Naive thymus-derived CD4-positive, alpha-beta T cell (primary cell): ENCODE results near the gene CELF2. TPM values are rescaled to one million over a fixed set of nuclear protein-coding genes. Genes with fewer than 3 reads are reported as not detected.

Experiments
- ATAC-seq: fragments of 150-1000 bp; cut with Tn5 transposase; 2 replicates; pipeline ENCODE4 v1.10.0; 2021; ENCODE audit warnings: mild to moderate bottlenecking, moderate library complexity
- CTCF ChIA-PET: fragments of 350-600 bp; sonication (Branson Sonifier 250); formaldehyde crosslinking; loops from one replicate; lab custom pipeline; 2021; ENCODE audit warnings: antibody characterized with exemption; lab: Charles Lee
- POLR2A ChIA-PET: fragments of 350-600 bp; sonication (Branson Sonifier 250); formaldehyde crosslinking; loops from one replicate; lab custom pipeline; 2021; ENCODE audit warnings: antibody characterized with exemption, inconsistent platforms; lab: Charles Lee
- DNase-seq, 9 donors: peaks; one replicate each; pipeline versions ENCODE4 v3.0.0 to v3.0.0-alpha.2; 2020 to 2022; ENCODE audit warnings: mixed read lengths in 1 of 9
- H3K27ac ChIP-seq: one replicate; pipeline ENCODE4 v1.7.0; 2013; ENCODE audit warnings: mild to moderate bottlenecking, low read depth, low read length, moderate library complexity
- H3K27me3 ChIP-seq, 2 donors: one replicate each; pipeline ENCODE4 v1.7.0; 2013; ENCODE audit warnings: low read length in 2 of 2, mild to moderate bottlenecking in 2 of 2, moderate library complexity in 2 of 2; ENCODE audit not compliant: control insufficient read depth in 2 of 2, insufficient read depth in 2 of 2
- H3K36me3 ChIP-seq, 3 experiments: 1 replicate in 2 of 3; 2 replicates in 1 of 3; pipeline ENCODE4 v1.7.0; 2013; ENCODE audit warnings: low read length in 3 of 3, mild to moderate bottlenecking in 3 of 3, moderate library complexity in 1 of 3; ENCODE audit not compliant: insufficient read depth in 3 of 3, control insufficient read depth in 2 of 3
- H3K4me1 ChIP-seq, 2 donors: one replicate each; pipeline ENCODE4 v1.7.0; 2013; ENCODE audit warnings: low read length in 2 of 2, mild to moderate bottlenecking in 2 of 2, moderate library complexity in 1 of 2; ENCODE audit not compliant: control insufficient read depth in 2 of 2, insufficient read depth in 2 of 2
- H3K4me3 ChIP-seq: 2 replicates; pipeline ENCODE4 v1.7.0; 2013; ENCODE audit warnings: mild to moderate bottlenecking, low read length
- H3K9me3 ChIP-seq, 3 experiments: 1 replicate in 2 of 3; 2 replicates in 1 of 3; pipeline ENCODE4 v1.7.0; 2013; ENCODE audit warnings: low read length in 3 of 3; ENCODE audit not compliant: control insufficient read depth in 2 of 3
- H3K27ac Mint-ChIP-seq, 9 donors: one replicate each; pipeline ENCODE4 v1.8.0; 2020 to 2022; ENCODE audit warnings: mixed read lengths in 9 of 9, mild to moderate bottlenecking in 8 of 9, moderate library complexity in 5 of 9, inconsistent platforms in 2 of 9
- H3K27me3 Mint-ChIP-seq, 5 donors: one replicate each; pipeline ENCODE4 v1.8.0; 2021 to 2022; ENCODE audit warnings: mixed read lengths in 5 of 5, mild to moderate bottlenecking in 1 of 5
- H3K36me3 Mint-ChIP-seq, 5 donors: one replicate each; pipeline ENCODE4 v1.8.0; 2020 to 2022; ENCODE audit warnings: mixed read lengths in 5 of 5, mild to moderate bottlenecking in 3 of 5, inconsistent platforms in 1 of 5
- H3K4me1 Mint-ChIP-seq, 7 donors: one replicate each; pipeline ENCODE4 v1.8.0; 2020 to 2022; ENCODE audit warnings: mixed read lengths in 7 of 7, mild to moderate bottlenecking in 3 of 7, inconsistent platforms in 1 of 7
- H3K4me3 Mint-ChIP-seq, 10 donors: one replicate each; pipeline ENCODE4 v1.8.0; 2020 to 2022; ENCODE audit warnings: mild to moderate bottlenecking in 10 of 10, mixed read lengths in 10 of 10, moderate library complexity in 6 of 10, inconsistent platforms in 2 of 10
- H3K9me3 Mint-ChIP-seq, 11 donors: one replicate each; pipeline ENCODE4 v1.8.0; 2020 to 2022; ENCODE audit warnings: mixed read lengths in 11 of 11, mild to moderate bottlenecking in 4 of 11, inconsistent platforms in 1 of 11, moderate library complexity in 1 of 11
- intact Hi-C, 2 donors: fragments of 100-400 bp; cut with micrococcal nuclease; formaldehyde crosslinking; loops; one replicate each; pipeline ENCODE4 v1.15.1; 2023
- polyA plus RNA-seq, 2 donors: library from polyadenylated mRNA; unstranded; fragments of 300-500 nt; fragmentation: Illumina TruSeq; gene quantifications; one replicate each; pipeline ENCODE4 v1.2.3, GENCODE V29; 2021
- total RNA-seq, 6 experiments: library from RNA in 5 of 6; stranded (reverse) in 5 of 6; gene quantifications; 1 replicate in 5 of 6; 2 replicates in 1 of 6; pipeline ENCODE4 v1.2.3 and lab custom pipeline; 2021 to 2026

The CELF2 gene
- total and polyA plus RNA-seq, 7 experiments from 2014 or later = 135 to 207 (median 178) TPM

GRCh38 chr10:11330383-11331045 lies 312.8 kb downstream of the CELF2 start:
- ChIA-PET CTCF (no interaction called here), POLR2A (interaction anchor here (0.7 kb wide), 1 partner anchor 145 kb away, joined by 3 read pairs; no protein-coding TSS in a partner anchor)
- Histone ChIP-seq H3K27me3 (no peaks in the 10 kb centered on the region), H3K27ac (no peak overlapping the region), H3K4me1 (peaks cover 0 to 7% of the 10 kb centered on the region in 2 donors), H3K36me3 (peaks cover 23 to 69% (median 62%) of the 10 kb centered on the region in 3 experiments), H3K4me3 (no peak overlapping the region), H3K9me3 (no peaks in the 10 kb centered on the region)
- Mint-ChIP-seq H3K27me3 (no peaks in the 10 kb centered on the region), H3K36me3 (peaks cover 18 to 59% (median 43%) of the 10 kb centered on the region in 5 donors), H3K9me3 (peaks cover 0 to 7% (median 0%) of the 10 kb centered on the region in 11 donors), H3K4me1 (peaks cover 26 to 87% (median 60%) of the 10 kb centered on the region in 7 donors), H3K27ac (peak overlapping the region in 8 of 9 donors; percentile 7 to 93 (median 70)), H3K4me3 (peak overlapping the region in 3 of 10 donors; percentile 7 to 23 (median 7))
- ATAC-seq = no peak
- intact Hi-C loops = loop anchor here in 1 of 2 donors (10.0 kb wide), 1 partner anchor 144 kb away; no protein-coding TSS in a partner anchor
- no peak for DNase-seq

- no peaks in the 10 kb centered on the region for H3K9me3 ChIP-seq
- H3K4me3 ChIP-seq = no peak overlapping the region
- peaks cover 22 to 63% (median 56%) of the 10 kb centered on the region in 3 experiments for H3K36me3 ChIP-seq
- Mint-ChIP-seq H3K4me1 (peaks cover 22 to 84% (median 64%) of the 10 kb centered on the region in 7 donors), H3K36me3 (peaks cover 13 to 54% (median 38%) of the 10 kb centered on the region in 5 donors), H3K27me3 (no peaks in the 10 kb centered on the region), H3K27ac (peak overlapping the region in 6 of 9 donors; percentile 45 to 93 (median 78)), H3K9me3 (peaks cover 0 to 7% (median 0%) of the 10 kb centered on the region in 11 donors), H3K4me3 (no peak overlapping the region)
- CTCF ChIA-PET = no interaction called here
- H3K4me1 ChIP-seq = peaks cover 0 to 7% of the 10 kb centered on the region in 2 donors
- no peak for DNase-seq
- POLR2A ChIA-PET = no interaction called here
- no peaks in the 10 kb centered on the region for H3K27me3 ChIP-seq
- ATAC-seq = no peak
- H3K27ac ChIP-seq = no peak overlapping the region
- intact Hi-C loops = loop anchor here in 1 of 2 donors (10.0 kb wide), 1 partner anchor 144 kb away; no protein-coding TSS in a partner anchor
Measured at GRCh38 chr10:11331046-11331577, 313.4 kb downstream of the CELF2 start.

- Mint-ChIP-seq H3K9me3 (peaks cover 0 to 7% (median 0%) of the 10 kb centered on the region in 11 donors), H3K27me3 (no peaks in the 10 kb centered on the region), H3K27ac (peak overlapping the region in 7 of 9 donors; percentile 45 to 93 (median 83)), H3K4me1 (peaks cover 18 to 85% (median 68%) of the 10 kb centered on the region in 7 donors), H3K36me3 (peaks cover 13 to 54% (median 34%) of the 10 kb centered on the region in 5 donors), H3K4me3 (no peak overlapping the region)
- H3K4me1 ChIP-seq = peaks cover 0 to 7% of the 10 kb centered on the region in 2 donors
- H3K27ac ChIP-seq = no peak overlapping the region
- no peaks in the 10 kb centered on the region for H3K9me3 ChIP-seq
- peaks cover 22 to 57% (median 50%) of the 10 kb centered on the region in 3 experiments for H3K36me3 ChIP-seq
- H3K27me3 ChIP-seq = no peaks in the 10 kb centered on the region
- CTCF ChIA-PET = no interaction called here
- no peak overlapping the region for H3K4me3 ChIP-seq
- DNase-seq (no peak), ATAC-seq (no peak)
- POLR2A ChIA-PET = no interaction called here
- intact Hi-C loops = loop anchor here in 1 of 2 donors (10.0 kb wide), 1 partner anchor 143 kb away; no protein-coding TSS in a partner anchor
Measured at GRCh38 chr10:11331726-11332125, 314.1 kb downstream of the CELF2 start.

- no peaks in the 10 kb centered on the region for H3K9me3 ChIP-seq
- peak overlapping the region; percentile 30 to 93 (median 90) for H3K27ac Mint-ChIP-seq
- H3K27ac ChIP-seq = peak overlapping the region; percentile 44
- H3K27me3 ChIP-seq = no peaks in the 10 kb centered on the region
- H3K4me1 Mint-ChIP-seq = peaks cover 14 to 86% (median 66%) of the 10 kb centered on the region in 7 donors
- intact Hi-C loops = loop anchor here in 1 of 2 donors (10.0 kb wide), 1 partner anchor 142 kb away; no protein-coding TSS in a partner anchor
- H3K9me3 Mint-ChIP-seq = peaks cover 0 to 10% (median 0%) of the 10 kb centered on the region in 11 donors
- peaks cover 13 to 49% (median 27%) of the 10 kb centered on the region in 5 donors for H3K36me3 Mint-ChIP-seq
- no peaks in the 10 kb centered on the region for H3K27me3 Mint-ChIP-seq
- H3K36me3 ChIP-seq = peaks cover 22 to 45% (median 40%) of the 10 kb centered on the region in 3 experiments
- DNase-seq (no peak), ATAC-seq (no peak)
- CTCF ChIA-PET = no interaction called here
- peaks cover 0 to 7% of the 10 kb centered on the region in 2 donors for H3K4me1 ChIP-seq
- POLR2A ChIA-PET = interaction anchor here (0.6 kb wide), 1 partner anchor 649 kb away, joined by 3 read pairs; no protein-coding TSS in a partner anchor
- H3K4me3 ChIP-seq = no peak overlapping the region
- peak overlapping the region in 4 of 10 donors; percentile 10 to 63 (median 32) for H3K4me3 Mint-ChIP-seq
Measured at GRCh38 chr10:11332846-11333245, 315.2 kb downstream of the CELF2 start.

- intact Hi-C loops = loop anchor here in 1 of 2 donors (10.0 kb wide), 1 partner anchor 140 kb away; no protein-coding TSS in a partner anchor
- H3K9me3 ChIP-seq = no peaks in the 10 kb centered on the region
- peaks cover 0 to 4% of the 10 kb centered on the region in 2 donors for H3K4me1 ChIP-seq
- POLR2A ChIA-PET = no interaction called here
- ATAC-seq (no peak), DNase-seq (no peak)
- Mint-ChIP-seq H3K9me3 (peaks cover 0 to 10% (median 0%) of the 10 kb centered on the region in 11 donors), H3K36me3 (peaks cover 13 to 39% (median 21%) of the 10 kb centered on the region in 5 donors), H3K4me3 (peak overlapping the region in 1 of 10 donors; percentile 32), H3K27me3 (no peaks in the 10 kb centered on the region), H3K4me1 (peaks cover 9 to 70% (median 56%) of the 10 kb centered on the region in 7 donors), H3K27ac (peak overlapping the region in 8 of 9 donors; percentile 1 to 90 (median 72))
- peaks cover 14 to 31% (median 24%) of the 10 kb centered on the region in 3 experiments for H3K36me3 ChIP-seq
- H3K4me3 ChIP-seq = no peak overlapping the region
- no peak overlapping the region for H3K27ac ChIP-seq
- CTCF ChIA-PET = no interaction called here
- no peaks in the 10 kb centered on the region for H3K27me3 ChIP-seq
Measured at GRCh38 chr10:11334436-11334835, 316.8 kb downstream of the CELF2 start.

GRCh38 chr10:11335167-11335652 lies 317.5 kb downstream of the CELF2 start:
- Histone ChIP-seq H3K9me3 (no peaks in the 10 kb centered on the region), H3K27ac (no peak overlapping the region), H3K27me3 (no peaks in the 10 kb centered on the region), H3K4me1 (peaks cover 0 to under 1% of the 10 kb centered on the region in 2 donors), H3K4me3 (no peak overlapping the region), H3K36me3 (peaks cover 11 to 26% (median 20%) of the 10 kb centered on the region in 3 experiments)
- CTCF ChIA-PET = no interaction called here
- Mint-ChIP-seq H3K4me1 (peaks cover 7 to 64% (median 51%) of the 10 kb centered on the region in 7 donors), H3K27ac (peak overlapping the region; percentile 1 to 90 (median 77)), H3K4me3 (peak overlapping the region in 3 of 10 donors; percentile 1 to 52 (median 44)), H3K27me3 (no peaks in the 10 kb centered on the region), H3K9me3 (peaks cover 0 to 10% (median 0%) of the 10 kb centered on the region in 11 donors), H3K36me3 (peaks cover 10 to 34% (median 16%) of the 10 kb centered on the region in 5 donors)
- POLR2A ChIA-PET = interaction anchor here (1.0 kb wide), 1 partner anchor 15 kb away, joined by 3 read pairs; no protein-coding TSS in a partner anchor
- ATAC-seq (peak; percentile 55), DNase-seq (no peak)
- intact Hi-C loops = loop anchor here (5.0 to 10.0 kb wide), 3 partner anchors 137 to 223 kb away; no protein-coding TSS in a partner anchor
